T-cell (primary cell): ENCODE data around the gene PDYN. TPM values are rescaled to one million over a fixed set of nuclear protein-coding genes. Genes with fewer than 3 reads are reported as not detected.

Source experiments
- ATAC-seq, 4 experiments: fragments of 200-7000 bp in 3 of 4; fragments of 150-1000 bp in 1 of 4; cut with Tn5 transposase; replicated peaks in 1 of 4; 1 replicate in 3 of 4; 2 replicates in 1 of 4; pipeline ENCODE4 v1.10.0; 2021; ENCODE audit warnings: moderate library complexity in 3 of 4, mild to moderate bottlenecking in 2 of 4, moderate number of reproducible peaks in 1 of 4
- CTCF ChIA-PET, 2 donors: fragments of 300-600 bp; sonication (Branson Sonifier 250); formaldehyde crosslinking; loops; one replicate each; lab custom pipeline; 2022; ENCODE audit warnings: antibody characterized with exemption in 2 of 2; lab: Charles Lee
- POLR2A ChIA-PET, 2 donors: fragments of 300-600 bp; sonication (Branson Sonifier 250); formaldehyde crosslinking; loops; one replicate each; lab custom pipeline; 2022; ENCODE audit warnings: antibody characterized with exemption in 2 of 2; lab: Charles Lee
- DNase-seq, 35 experiments: peaks; one replicate each; pipeline versions ENCODE4 v3.0.0 to v3.0.0-alpha.2; 2013 to 2023
- H3K27ac ChIP-seq: one replicate; pipeline ENCODE4 v1.5.1; 2013; ENCODE audit warnings: low read length
- H3K27me3 ChIP-seq, 2 experiments: replicated peaks in 1 of 2; 1 replicate in 1 of 2; 2 replicates in 1 of 2; pipeline versions ENCODE4 v1.6.1 to v1.7.0; 2013; ENCODE audit warnings: low read length in 1 of 2, mixed read lengths in 1 of 2; ENCODE audit not compliant: control insufficient read depth in 2 of 2, insufficient read depth in 2 of 2; ENCODE audit errors: extremely low read depth in 1 of 2
- H3K36me3 ChIP-seq, 2 donors: 1 replicate in 1 of 2; 2 replicates in 1 of 2; pipeline versions ENCODE4 v1.6.1 to v1.7.0; 2013; ENCODE audit warnings: low read length in 1 of 2; ENCODE audit not compliant: control insufficient read depth in 2 of 2, insufficient read depth in 1 of 2; ENCODE audit errors: extremely low read depth in 1 of 2
- H3K4me1 ChIP-seq, 2 experiments: 1 replicate in 1 of 2; 2 replicates in 1 of 2; pipeline versions ENCODE4 v1.6.1 to v1.7.0; 2013; ENCODE audit warnings: low read length in 2 of 2, mixed read lengths in 1 of 2; ENCODE audit not compliant: insufficient read depth in 2 of 2, control insufficient read depth in 1 of 2; ENCODE audit errors: extremely low read depth in 1 of 2
- H3K4me3 ChIP-seq, 2 donors: 1 replicate in 1 of 2; 2 replicates in 1 of 2; pipeline versions ENCODE4 v1.5.1 to v1.7.0; 2013; ENCODE audit warnings: mild to moderate bottlenecking in 2 of 2, low read length in 1 of 2, moderate library complexity in 1 of 2; ENCODE audit not compliant: control insufficient read depth in 1 of 2; ENCODE audit errors: extremely low read depth in 1 of 2
- H3K9me3 ChIP-seq: 2 replicates; pipeline ENCODE4 v1.7.0; 2013
- H3K27ac Mint-ChIP-seq, 2 donors: one replicate each; pipeline ENCODE4 v1.8.0; 2020 to 2021; ENCODE audit warnings: mild to moderate bottlenecking in 2 of 2, mixed read lengths in 2 of 2
- H3K27me3 Mint-ChIP-seq, 2 donors: one replicate each; pipeline ENCODE4 v1.8.0; 2021 to 2022; ENCODE audit warnings: mixed read lengths in 2 of 2
- H3K36me3 Mint-ChIP-seq: one replicate; pipeline ENCODE4 v1.8.0; 2021; ENCODE audit warnings: mixed read lengths
- H3K4me1 Mint-ChIP-seq, 3 donors: one replicate each; pipeline ENCODE4 v1.8.0; 2020 to 2022; ENCODE audit warnings: mixed read lengths in 3 of 3, mild to moderate bottlenecking in 1 of 3
- H3K4me3 Mint-ChIP-seq, 3 donors: one replicate each; pipeline ENCODE4 v1.8.0; 2020 to 2022; ENCODE audit warnings: mild to moderate bottlenecking in 3 of 3, mixed read lengths in 3 of 3, moderate library complexity in 3 of 3
- H3K9me3 Mint-ChIP-seq, 3 donors: one replicate each; pipeline ENCODE4 v1.8.0; 2020 to 2022; ENCODE audit warnings: mixed read lengths in 3 of 3
- WGBS: methylation state at CpG from one replicate; pipeline ENCODE4 v1.1.5; 2013; ENCODE audit warnings: missing lambda C conversion rate; ENCODE audit not compliant: insufficient coverage; 5-methylcytosine and 5-hydroxymethylcytosine counted together
- total RNA-seq, 35 experiments: library from RNA in 6 of 35; stranded (reverse) in 6 of 35; fragments of 120-200 nt in 1 of 35; gene quantifications; one replicate each; pipeline versions ENCODE4 v1.2.1 to v1.2.4 and lab custom pipeline; 2013 to 2026

Gene PDYN
- total RNA-seq, 5 donors from 2014 or later (not counting 1 experiment from before 2014, with no cell fraction given) = not detected

DNA sequence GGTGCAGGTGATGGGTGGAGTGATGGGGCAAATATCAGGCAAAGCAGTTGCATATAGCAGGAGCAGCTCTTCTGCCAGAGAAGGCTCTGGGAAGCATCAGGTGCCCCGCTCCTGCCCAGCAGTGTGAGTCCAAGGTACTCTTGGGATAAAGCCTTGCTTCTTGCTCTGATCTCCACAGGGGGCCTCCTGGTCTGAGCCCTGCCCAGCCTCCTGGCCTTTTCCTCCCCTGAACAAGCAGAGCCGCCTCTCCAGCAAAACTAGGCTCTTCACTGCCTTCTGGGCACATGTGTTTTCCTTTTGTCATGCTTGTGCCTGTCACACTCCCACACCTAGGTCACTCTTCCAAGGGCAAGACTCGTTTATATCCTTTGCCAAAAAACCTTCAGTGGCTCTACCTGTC is 64.4 kb downstream of the PDYN start:
- Histone ChIP-seq H3K36me3 (no peaks in the 10 kb centered on the region), H3K4me3 (no peak overlapping the region), H3K9me3 (no peaks in the 10 kb centered on the region), H3K27ac (no peak overlapping the region), H3K27me3 (peaks cover 0 to 40% of the 10 kb centered on the region in 2 experiments), H3K4me1 (no peaks in the 10 kb centered on the region)
- H3K4me1 Mint-ChIP-seq = no peaks in the 10 kb centered on the region
- H3K4me3 Mint-ChIP-seq = no peak overlapping the region
- H3K9me3 Mint-ChIP-seq = no peaks in the 10 kb centered on the region
- no peaks in the 10 kb centered on the region for H3K36me3 Mint-ChIP-seq
- no peak for DNase-seq
- ChIA-PET POLR2A (no interaction called here), CTCF (no interaction called here)
- WGBS = 47% methylated on average over 3 of the region's 3 CpGs
- peaks cover 18 to 60% of the 10 kb centered on the region in 2 donors for H3K27me3 Mint-ChIP-seq
- ATAC-seq = no peak
- no peak overlapping the region for H3K27ac Mint-ChIP-seq

DNA sequence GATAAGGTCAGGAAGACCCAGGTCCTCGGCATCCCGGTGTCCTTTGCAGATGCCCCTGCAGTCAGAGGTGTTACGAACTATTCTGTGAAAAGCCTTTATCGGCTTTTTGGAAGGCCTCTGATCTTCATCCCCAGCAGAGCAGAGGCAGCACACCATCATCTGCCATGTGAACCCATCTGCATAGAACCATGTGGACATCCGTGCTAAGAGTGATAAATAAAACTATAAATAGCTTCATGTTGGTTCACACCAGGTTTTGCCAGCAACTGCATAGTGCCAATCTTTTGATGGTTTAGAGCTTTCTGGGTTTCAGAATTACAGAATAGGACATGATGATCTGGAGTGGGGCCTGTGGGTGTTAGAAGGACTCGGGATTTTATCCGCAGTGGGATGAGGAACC is 65.1 kb downstream of the PDYN start:
- Histone ChIP-seq H3K4me3 (no peak overlapping the region), H3K36me3 (no peaks in the 10 kb centered on the region), H3K9me3 (no peaks in the 10 kb centered on the region), H3K27ac (no peak overlapping the region), H3K27me3 (peaks cover 0 to 40% of the 10 kb centered on the region in 2 experiments), H3K4me1 (no peaks in the 10 kb centered on the region)
- Mint-ChIP-seq H3K4me1 (no peaks in the 10 kb centered on the region), H3K9me3 (no peaks in the 10 kb centered on the region), H3K27ac (no peak overlapping the region), H3K36me3 (no peaks in the 10 kb centered on the region), H3K4me3 (no peak overlapping the region), H3K27me3 (peaks cover 18 to 56% of the 10 kb centered on the region in 2 donors)
- POLR2A ChIA-PET = no interaction called here
- DNase-seq = no peak
- 84% methylated on average over 6 of the region's 7 CpGs for WGBS
- CTCF ChIA-PET = no interaction called here
- no peak for ATAC-seq

Other genes with a start within 250 kb of the PDYN start
- gene SIRPA, start 98.7 kb downstream of the PDYN start, total RNA-seq = under 1 TPM in 4 of 5 donors, not detected in 1; 0.15 to 0.72 (median 0.50) TPM
- 10 to 100 TPM; 16.2 to 20.6 (median 19.3) TPM for gene STK35, start 107.8 kb upstream of the PDYN start, total RNA-seq